Naive thymus-derived CD8-positive, alpha-beta T cell (primary cell): ENCODE measurements around the gene RPTN. TPM values are rescaled to one million over a fixed set of nuclear protein-coding genes. Genes with fewer than 3 reads are reported as not detected.
A peak's percentile ranks its signal among the peaks of the same experiment; 100 is the strongest.

ENCODE experiments used
- ATAC-seq, 2 donors: fragments of 150-1000 bp; cut with Tn5 transposase in 1 of 2; sonication (Bioruptor Pico), chemical (Tn5 transposase) in 1 of 2; 1 replicate in 1 of 2; 2 replicates in 1 of 2; pipeline ENCODE4 v1.10.0; 2021; ENCODE audit warnings: mild to moderate bottlenecking in 2 of 2, moderate library complexity in 2 of 2
- POLR2A ChIA-PET: fragments of 350-600 bp; sonication (Branson Sonifier 250); formaldehyde crosslinking; loops from one replicate; lab custom pipeline; 2021; ENCODE audit warnings: antibody characterized with exemption; lab: Charles Lee
- DNase-seq, 10 donors: peaks; one replicate each; pipeline versions ENCODE4 v3.0.0 to v3.0.0-alpha.2; 2020 to 2022
- H3K27ac Mint-ChIP-seq, 10 donors: one replicate each; pipeline ENCODE4 v1.8.0; 2020 to 2022; ENCODE audit warnings: mild to moderate bottlenecking in 10 of 10, mixed read lengths in 10 of 10, moderate library complexity in 4 of 10, inconsistent platforms in 1 of 10
- H3K27me3 Mint-ChIP-seq, 5 donors: one replicate each; pipeline ENCODE4 v1.8.0; 2021 to 2022; ENCODE audit warnings: mixed read lengths in 5 of 5
- H3K36me3 Mint-ChIP-seq, 3 donors: one replicate each; pipeline ENCODE4 v1.8.0; 2020 to 2022; ENCODE audit warnings: mixed read lengths in 3 of 3, mild to moderate bottlenecking in 2 of 3, inconsistent platforms in 1 of 3
- H3K4me1 Mint-ChIP-seq, 4 donors: one replicate each; pipeline ENCODE4 v1.8.0; 2021 to 2022; ENCODE audit warnings: mixed read lengths in 4 of 4
- H3K4me3 Mint-ChIP-seq, 10 donors: one replicate each; pipeline ENCODE4 v1.8.0; 2020 to 2022; ENCODE audit warnings: mild to moderate bottlenecking in 10 of 10, mixed read lengths in 10 of 10, moderate library complexity in 6 of 10, inconsistent platforms in 1 of 10
- H3K9me3 Mint-ChIP-seq, 9 donors: one replicate each; pipeline ENCODE4 v1.8.0; 2020 to 2022; ENCODE audit warnings: mixed read lengths in 9 of 9, mild to moderate bottlenecking in 3 of 9, inconsistent platforms in 1 of 9, moderate library complexity in 1 of 9
- polyA plus RNA-seq, 3 donors: library from polyadenylated mRNA; unstranded; fragments of 300-500 nt; fragmentation: Illumina TruSeq; gene quantifications; one replicate each; pipeline ENCODE4 v1.2.3, GENCODE V29; 2021
- total RNA-seq, 8 experiments: library from RNA in 2 of 8; stranded (reverse) in 2 of 8; gene quantifications; one replicate each; pipeline ENCODE4 v1.2.3 and lab custom pipeline; 2021 to 2026

The RPTN gene
- total and polyA plus RNA-seq, 5 experiments from 2014 or later, result not detected

- POLR2A ChIA-PET, result no interaction called here
- no peak overlapping the region for H3K27ac Mint-ChIP-seq
- no peaks in the 10 kb centered on the region for H3K9me3 Mint-ChIP-seq
- peaks cover 14 to 32% (median 19%) of the 10 kb centered on the region in 5 donors for H3K27me3 Mint-ChIP-seq
- peaks cover 0 to 3% (median 0%) of the 10 kb centered on the region in 3 donors for H3K36me3 Mint-ChIP-seq
- peaks cover 0 to 9% (median 3%) of the 10 kb centered on the region in 4 donors for H3K4me1 Mint-ChIP-seq
- DNase-seq (no peak), ATAC-seq (no peak)
- peak overlapping the region in 3 of 10 donors; percentile 29 to 42 (median 40) for H3K4me3 Mint-ChIP-seq
Observed at GRCh38 chr1:152107031-152107983, 51.7 kb downstream of the RPTN start.

GRCh38 chr1:152104854-152105253 is 54.2 kb downstream of the RPTN start:
- Mint-ChIP-seq H3K36me3 (peaks cover 0 to 3% (median 0%) of the 10 kb centered on the region in 3 donors), H3K27me3 (peaks cover 29 to 49% (median 42%) of the 10 kb centered on the region in 5 donors), H3K9me3 (no peaks in the 10 kb centered on the region), H3K4me3 (no peak overlapping the region), H3K27ac (no peak overlapping the region), H3K4me1 (peaks cover 0 to 9% (median 3%) of the 10 kb centered on the region in 4 donors)
- no peak for ATAC-seq
- DNase-seq, result no peak
- POLR2A ChIA-PET, result no interaction called here

Other genes starting within 250 kb of the RPTN start
- gene THEM4, start 249.7 kb downstream of the RPTN start, total RNA-seq, result 100 to 1,000 TPM; 154 to 166 TPM
- 100 to 1,000 TPM in 2 of 3 donors, 10 to 100 TPM in 1; 82.2 to 116 (median 103) TPM for gene THEM4, start 249.7 kb downstream of the RPTN start, polyA plus RNA-seq
- 100 to 1,000 TPM; 198 to 212 TPM for gene S100A10, start 165.4 kb downstream of the RPTN start, total RNA-seq
- 100 to 1,000 TPM; 629 to 783 (median 630) TPM for gene S100A10, start 165.4 kb downstream of the RPTN start, polyA plus RNA-seq
- 10 to 100 TPM; 88.6 to 95.4 TPM for gene S100A11, start 122.2 kb downstream of the RPTN start, total RNA-seq
- 100 to 1,000 TPM in 1 of 3 donors, 10 to 100 TPM in 2; 62.0 to 124 (median 74.6) TPM for gene S100A11, start 122.2 kb downstream of the RPTN start, polyA plus RNA-seq
- gene TCHHL1, start 70.2 kb downstream of the RPTN start, total RNA-seq, result not detected
- not detected for gene TCHHL1, start 70.2 kb downstream of the RPTN start, polyA plus RNA-seq
- gene TCHH, start 43.8 kb downstream of the RPTN start, total RNA-seq, result not detected
- gene TCHH, start 43.8 kb downstream of the RPTN start, polyA plus RNA-seq, result not detected
- gene HRNR, start 65.0 kb upstream of the RPTN start, total RNA-seq, result under 1 TPM in 1 of 2 experiments, not detected in 1; 0.10 TPM
- under 1 TPM in 1 of 3 donors, not detected in 2; 0.03 TPM for gene HRNR, start 65.0 kb upstream of the RPTN start, polyA plus RNA-seq
- under 1 TPM in 1 of 2 experiments, not detected in 1; 0.16 TPM for gene FLG, start 166.0 kb upstream of the RPTN start, total RNA-seq
- gene FLG, start 166.0 kb upstream of the RPTN start, polyA plus RNA-seq, result not detected
- under 1 TPM in 1 of 2 experiments, not detected in 1; 0.10 TPM for gene FLG2, start 200.8 kb upstream of the RPTN start, total RNA-seq
- gene FLG2, start 200.8 kb upstream of the RPTN start, polyA plus RNA-seq, result under 1 TPM in 1 of 3 donors, not detected in 2; 0.01 TPM